ENCODE measurements around the gene ARID3C. TPM values are rescaled to one million over a fixed set of nuclear protein-coding genes. Genes with fewer than 3 reads are reported as not detected.

The ARID3C gene
- total RNA-seq, 6 experiments from 2014 or later, result 1.7 to 6.7 (median 2.5) TPM

- TF ChIP-seq CTCF (IDR thresholded peaks at IDR 0.05), result no peak
- no peak for TF ChIP-seq POLR2A (IDR thresholded peaks at IDR 0.05)
- peaks cover 0 to 22% (median 6%) of the 10 kb centered on the region in 4 donors for H3K4me1 ChIP-seq
- WGBS (ENCODE audit: insufficient coverage, low coverage, low lambda C conversion rate, missing lambda C conversion rate), result 41% methylated on average over 2 of the region's 3 CpGs
- H3K27me3 ChIP-seq, result no peaks in the 10 kb centered on the region
- DNase-seq (no peak), ATAC-seq (peak; percentile 63 to 77 (median 72))
- H3K9me3 ChIP-seq, result no peaks in the 10 kb centered on the region
- intact Hi-C loops (cut with DNase I), result no loop called here
- H3K27ac ChIP-seq, result peak overlapping the region in 1 of 3 donors; percentile 32
- H3K4me3 ChIP-seq, result no peak overlapping the region
- H3K36me3 ChIP-seq, result no peaks in the 10 kb centered on the region
These were observed 22.0 kb downstream of the ARID3C start for GRCh38 chr9:34606905-34607304.

GRCh38 chr9:34606190-34606589 lies 22.7 kb downstream of the ARID3C start:
- H3K36me3 ChIP-seq, result no peaks in the 10 kb centered on the region
- TF ChIP-seq POLR2A (IDR thresholded peaks at IDR 0.05), result no peak
- no peak for TF ChIP-seq CTCF (IDR thresholded peaks at IDR 0.05)
- H3K4me3 ChIP-seq, result no peak overlapping the region
- intact Hi-C loops (cut with DNase I), result no loop called here
- no peak for DNase-seq
- no peaks in the 10 kb centered on the region for H3K27me3 ChIP-seq
- H3K4me1 ChIP-seq, result peaks cover 0 to 20% (median 5%) of the 10 kb centered on the region in 4 donors
- peak in 1 of 4 donors; percentile 2 for ATAC-seq
- no peaks in the 10 kb centered on the region for H3K9me3 ChIP-seq
- no peak overlapping the region for H3K27ac ChIP-seq

- Histone ChIP-seq H3K4me3 (no peak overlapping the region), H3K36me3 (no peaks in the 10 kb centered on the region), H3K9me3 (no peaks in the 10 kb centered on the region), H3K27me3 (no peaks in the 10 kb centered on the region), H3K4me1 (peaks cover 0 to 9% (median 0%) of the 10 kb centered on the region in 4 donors), H3K27ac (no peak overlapping the region)
- 19% methylated on average over 2 of the region's 4 CpGs for WGBS (ENCODE audit: insufficient coverage, low coverage, low lambda C conversion rate, missing lambda C conversion rate)
- no peak for TF ChIP-seq POLR2A (IDR thresholded peaks at IDR 0.05)
- peak; percentile 91 to 96 (median 94) for TF ChIP-seq CTCF (IDR thresholded peaks at IDR 0.05)
- ATAC-seq, result peak; percentile 81 to 87 (median 84)
- intact Hi-C loops (cut with DNase I), result no loop called here
- peak; percentile 76 to 85 (median 79) for DNase-seq
These were observed 25.1 kb downstream of the ARID3C start for GRCh38 chr9:34603610-34604231.

- no peak overlapping the region for H3K4me3 ChIP-seq
- intact Hi-C loops (cut with DNase I), result no loop called here
- H3K9me3 ChIP-seq, result no peaks in the 10 kb centered on the region
- no peaks in the 10 kb centered on the region for H3K27me3 ChIP-seq
- DNase-seq (no peak), ATAC-seq (no peak)
- H3K4me1 ChIP-seq, result peaks cover 0 to 5% (median 0%) of the 10 kb centered on the region in 4 donors
- no peak overlapping the region for H3K27ac ChIP-seq
- H3K36me3 ChIP-seq, result no peaks in the 10 kb centered on the region
- TF ChIP-seq POLR2A (IDR thresholded peaks at IDR 0.05) (no peak), CTCF (IDR thresholded peaks at IDR 0.05) (no peak)
- WGBS (ENCODE audit: insufficient coverage, low coverage, low lambda C conversion rate, missing lambda C conversion rate), result 78% methylated on average over 5 of the region's 6 CpGs
These were observed 26.8 kb downstream of the ARID3C start for GRCh38 chr9:34601937-34602573.
